H1 (cell line): Measurements from ENCODE around the gene HSPBP1. TPM values are rescaled to one million over a fixed set of nuclear protein-coding genes. Genes with fewer than 3 reads are reported as not detected.

Source experiments
- CTCF ChIA-PET: fragments of 300-600 bp; sonication (Branson Sonifier 250); formaldehyde crosslinking; loops from one replicate; lab custom pipeline; 2021; ENCODE audit not compliant: partially characterized antibody; lab: Charles Lee
- POLR2A ChIA-PET: fragments of 300-600 bp; sonication (Branson Sonifier 250); formaldehyde crosslinking; loops from one replicate; lab custom pipeline; 2021; ENCODE audit warnings: inconsistent platforms; ENCODE audit not compliant: partially characterized antibody; lab: Charles Lee
- DNase-seq, 2 experiments: peaks; one replicate each; pipeline versions ENCODE4 v3.0.0 to v3.0.0-alpha.2; 2010 to 2022; ENCODE audit warnings: low spot score in 2 of 2, low read depth in 1 of 2, mixed read lengths in 1 of 2
- FAIRE-seq: peaks from 2 replicates; lab custom pipeline; 2011; peaks lifted over from hg19 to GRCh38; lab: Jason Lieb, UNC
- H2AFZ ChIP-seq: 2 replicates; pipeline ENCODE4 v1.8.1; 2012; ENCODE audit warnings: low read length, inconsistent platforms
- H2AK5ac ChIP-seq: 2 replicates; pipeline ENCODE4 v1.6.1; 2013; ENCODE audit warnings: low read depth, low read length
- H2BK120ac ChIP-seq: replicated peaks from 2 replicates; pipeline ENCODE3; 2013; ENCODE audit warnings: low read depth, low read length, inconsistent platforms
- H2BK12ac ChIP-seq: 2 replicates; pipeline ENCODE4 v1.6.1; 2013; ENCODE audit warnings: low read depth, low read length
- H2BK15ac ChIP-seq: 2 replicates; pipeline ENCODE4 v1.6.1; 2013; ENCODE audit warnings: low read length
- H2BK20ac ChIP-seq: 2 replicates; pipeline ENCODE4 v1.6.1; 2013; ENCODE audit warnings: low read length
- H2BK5ac ChIP-seq: 2 replicates; pipeline ENCODE4 v1.6.1; 2013; ENCODE audit warnings: low read depth, low read length
- H3K14ac ChIP-seq: 2 replicates; pipeline ENCODE4 v1.6.1; 2013; ENCODE audit warnings: inconsistent platforms; ENCODE audit not compliant: insufficient read length
- H3K18ac ChIP-seq: 2 replicates; pipeline ENCODE4 v1.6.1; 2013; ENCODE audit warnings: low read length; ENCODE audit errors: extremely low read depth
- H3K23ac ChIP-seq: 2 replicates; pipeline ENCODE4 v1.6.1; 2013; ENCODE audit warnings: inconsistent platforms; ENCODE audit not compliant: insufficient read length
- H3K23me2 ChIP-seq: 2 replicates; pipeline ENCODE4 v1.6.1; 2013; ENCODE audit warnings: low read depth, low read length
- H3K27ac ChIP-seq: 2 replicates; pipeline ENCODE4 v1.6.1; 2011; ENCODE audit warnings: low read depth, low read length, inconsistent platforms
- H3K27me3 ChIP-seq, 4 experiments: replicated peaks in 1 of 4; 1 replicate in 1 of 4; 2 replicates in 3 of 4; pipeline versions ENCODE4 v1.6.1 to v1.8.1; 2011 to 2013; ENCODE audit warnings: low read length in 3 of 4, mild to moderate bottlenecking in 3 of 4, inconsistent platforms in 2 of 4, mixed read lengths in 2 of 4, moderate library complexity in 1 of 4; ENCODE audit not compliant: control insufficient read depth in 3 of 4, insufficient read depth in 3 of 4; ENCODE audit errors: extremely low read depth in 1 of 4
- H3K36me3 ChIP-seq, 4 experiments: 2 replicates each; pipeline versions ENCODE4 v1.6.1 to v1.8.1; 2011 to 2013; ENCODE audit warnings: mild to moderate bottlenecking in 4 of 4, low read length in 3 of 4, moderate library complexity in 2 of 4, control low read depth in 1 of 4, inconsistent platforms in 1 of 4; ENCODE audit not compliant: insufficient read depth in 4 of 4, control insufficient read depth in 2 of 4
- H3K4ac ChIP-seq: replicated peaks from 2 replicates; pipeline ENCODE3; 2013; ENCODE audit warnings: low read length, low read depth, mixed read lengths, inconsistent platforms; ENCODE audit not compliant: insufficient read length
- H3K4me1 ChIP-seq, 4 experiments: replicated peaks in 1 of 4; 1 replicate in 1 of 4; 2 replicates in 3 of 4; pipeline versions ENCODE4 v1.6.1 to v1.8.1; 2011 to 2013; ENCODE audit warnings: low read length in 3 of 4, inconsistent platforms in 2 of 4, mixed read lengths in 1 of 4; ENCODE audit not compliant: insufficient read depth in 4 of 4, control insufficient read depth in 3 of 4
- H3K4me2 ChIP-seq, 2 experiments: 2 replicates each; pipeline versions ENCODE4 v1.6.1 to v1.8.1; 2011 to 2013; ENCODE audit warnings: low read depth in 2 of 2, low read length in 2 of 2, control low read depth in 1 of 2, inconsistent platforms in 1 of 2, mild to moderate bottlenecking in 1 of 2; ENCODE audit not compliant: insufficient read depth in 1 of 2
- H3K4me3 ChIP-seq, 4 experiments: fragments of 200-600, 300-600 bp in 1 of 4; sonication (generic), shearing (Covaris generic), sonication (Bioruptor Twin) in 1 of 4; 2 replicates each; pipeline versions ENCODE4 v1.5.1 to v1.8.1; 2011 to 2016; ENCODE audit warnings: low read length in 4 of 4, low read depth in 3 of 4, control low read depth in 2 of 4, inconsistent platforms in 2 of 4, mild to moderate bottlenecking in 2 of 4, mixed read lengths in 1 of 4, moderate library complexity in 1 of 4; ENCODE audit not compliant: insufficient read depth in 2 of 4; ENCODE audit errors: extremely low read depth in 1 of 4
- H3K56ac ChIP-seq: replicated peaks from 2 replicates; pipeline ENCODE3; 2013; ENCODE audit warnings: low read depth, mild to moderate bottlenecking, mixed read lengths, low read length, inconsistent platforms; ENCODE audit not compliant: insufficient read length
- H3K79me1 ChIP-seq: 2 replicates; pipeline ENCODE4 v1.6.1; 2013; ENCODE audit warnings: low read depth, low read length, control low read depth
- H3K79me2 ChIP-seq, 2 experiments: 2 replicates each; pipeline versions ENCODE4 v1.6.1 to v1.8.1; 2012 to 2013; ENCODE audit warnings: low read length in 2 of 2, mild to moderate bottlenecking in 2 of 2, inconsistent platforms in 1 of 2; ENCODE audit not compliant: insufficient read depth in 2 of 2, control insufficient read depth in 1 of 2
- H3K9ac ChIP-seq, 4 experiments: replicated peaks in 1 of 4; 1 replicate in 1 of 4; 2 replicates in 3 of 4; pipeline versions ENCODE4 v1.6.1 to v1.8.1; 2011 to 2013; ENCODE audit warnings: low read depth in 3 of 4, low read length in 3 of 4, control low read depth in 2 of 4, mild to moderate bottlenecking in 2 of 4, moderate library complexity in 2 of 4, inconsistent platforms in 1 of 4; ENCODE audit errors: extremely low read depth in 1 of 4
- H3K9me3 ChIP-seq, 2 experiments: 2 replicates each; pipeline versions ENCODE4 v1.6.1 to v1.8.1; 2012 to 2013; ENCODE audit warnings: mild to moderate bottlenecking in 2 of 2, moderate library complexity in 2 of 2, control low read depth in 1 of 2, inconsistent platforms in 1 of 2, low read depth in 1 of 2, low read length in 1 of 2, mixed read lengths in 1 of 2; ENCODE audit not compliant: insufficient read depth in 2 of 2
- H4K20me1 ChIP-seq, 2 experiments: replicated peaks in 1 of 2; 2 replicates each; pipeline versions ENCODE3 to v1.8.1; 2011 to 2013; ENCODE audit warnings: inconsistent platforms in 2 of 2, low read length in 2 of 2, mild to moderate bottlenecking in 1 of 2; ENCODE audit not compliant: insufficient read depth in 2 of 2, control insufficient read depth in 1 of 2
- H4K5ac ChIP-seq: 2 replicates; pipeline ENCODE4 v1.6.1; 2013; ENCODE audit warnings: low read length, low read depth, mixed read lengths, inconsistent platforms; ENCODE audit not compliant: insufficient read length
- H4K8ac ChIP-seq: 2 replicates; pipeline ENCODE4 v1.8.0; 2013; ENCODE audit warnings: mild to moderate bottlenecking, moderate library complexity, low read length, inconsistent platforms; ENCODE audit not compliant: insufficient read depth; ENCODE audit errors: extremely low read depth
- H4K91ac ChIP-seq: replicated peaks from 2 replicates; pipeline ENCODE3; 2013; ENCODE audit warnings: low read length, mixed read lengths, inconsistent platforms; ENCODE audit not compliant: insufficient read length
- POLR2A ChIP-seq, 2 experiments: IDR thresholded peaks; 1 replicate in 1 of 2; 2 replicates in 1 of 2; pipeline ENCODE4 v1.6.1; 2011; ENCODE audit warnings: low read depth in 2 of 2, low read length in 2 of 2, mild to moderate bottlenecking in 2 of 2; ENCODE audit errors: control extremely low read depth in 1 of 2
- SIRT6 ChIP-seq: IDR thresholded peaks from one replicate; pipeline ENCODE4 v1.7.1; 2012; ENCODE audit warnings: low read length, inconsistent platforms
- WGBS, 2 experiments: shearing (Covaris generic) in 1 of 2; methylation state at CpG; one replicate each; pipeline versions ENCODE4 v1.1.6 to v1.1.7; 2013 to 2015; ENCODE audit warnings: low lambda C conversion rate in 2 of 2, mixed read lengths in 2 of 2, inconsistent platforms in 1 of 2, low coverage in 1 of 2, missing lambda C conversion rate in 1 of 2; ENCODE audit not compliant: insufficient replicate concordance in 2 of 2, insufficient coverage in 1 of 2, insufficient read length in 1 of 2; ENCODE audit errors: extremely low coverage in 1 of 2, missing lambda C conversion rate in 1 of 2; 5-methylcytosine and 5-hydroxymethylcytosine counted together
- polyA plus RNA-seq, 7 experiments: library from polyadenylated mRNA; depleted of rRNA in 3 of 7; stranded (reverse) in 5 of 7; unstranded in 2 of 7; fragments of >200 nt in 5 of 7; fragments of 200-250 nt in 2 of 7; gene quantifications; 1 replicate in 5 of 7; 2 replicates in 1 of 7; 4 replicates in 1 of 7; pipeline versions ENCODE4 v1.2.1 to v1.2.3, GENCODE V29; 2011 to 2013; ENCODE audit warnings: missing spikeins in 2 of 7, mixed read lengths in 2 of 7
- total RNA-seq: library from RNA; stranded (reverse); fragmentation: NEBNext Ultra II Directional; extraction: Animal tissue kit (Norgen Biotek cat#: 25700); gene quantifications from 2 replicates; pipeline ENCODE4 v1.2.1, GENCODE V29; 2021

Gene HSPBP1
- total and polyA plus RNA-seq, 2 of the 8 experiments (the other 6 are each of a cell fraction or from before 2014, with no cell fraction given), result 63.4 to 100 TPM

DNA sequence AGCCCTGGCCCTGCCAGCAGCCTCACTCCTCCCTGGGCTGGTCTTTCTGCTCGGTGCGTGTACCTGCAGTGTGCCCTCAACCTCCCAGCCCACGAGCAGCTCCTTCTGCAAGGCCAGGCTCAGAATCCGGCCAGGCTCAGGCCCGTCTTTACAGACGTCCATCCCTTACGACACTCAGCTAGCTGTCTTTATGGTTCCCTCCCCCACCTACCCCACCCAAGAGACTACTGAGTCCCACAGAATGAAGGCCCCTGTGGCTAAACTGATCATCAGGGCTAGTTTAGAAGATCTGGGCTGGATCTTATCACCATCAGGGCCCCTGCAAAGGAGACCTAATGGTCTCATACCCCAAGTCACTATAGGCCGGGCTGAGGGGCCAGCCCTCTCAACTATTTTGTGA lies 34.5 kb upstream of the HSPBP1 start:
- ChIA-PET POLR2A (interaction anchor here (1.0 to 3.1 kb wide), 10 partner anchors 7 to 86 kb away, joined by 3 to 23 read pairs (median 4); partner anchors contain the start of genes KMT5C and RPL28), CTCF (interaction anchor here (1.6 to 5.1 kb wide), 4 partner anchors 12 to 103 kb away, joined by 4 to 33 read pairs (median 9); no protein-coding TSS in a partner anchor)
- Histone ChIP-seq H3K56ac (no peak overlapping the region), H2BK12ac (no peak overlapping the region), H2AFZ (no peak overlapping the region), H3K23me2 (no peaks in the 10 kb centered on the region), H3K79me2 (no peaks in the 10 kb centered on the region), H4K20me1 (no peaks in the 10 kb centered on the region), H2AK5ac (no peak overlapping the region), H2BK5ac (no peak overlapping the region), H3K36me3 (peaks cover 5 to 11% (median 7%) of the 10 kb centered on the region in 4 experiments), H3K27ac (no peak overlapping the region), H4K91ac (no peak overlapping the region), H2BK20ac (no peak overlapping the region), H3K4ac (no peak overlapping the region), H3K23ac (no peak overlapping the region), H3K14ac (no peak overlapping the region), H3K18ac (no peak overlapping the region), H3K27me3 (no peaks in the 10 kb centered on the region), H3K9me3 (no peaks in the 10 kb centered on the region), H3K79me1 (no peaks in the 10 kb centered on the region), H2BK15ac (no peak overlapping the region), H3K4me2 (no peak overlapping the region), H4K8ac (no peak overlapping the region), H3K9ac (no peak overlapping the region), H3K4me1 (no peaks in the 10 kb centered on the region), H3K4me3 (no peak overlapping the region), H4K5ac (no peak overlapping the region), H2BK120ac (no peak overlapping the region)
- DNase-seq (no peak), FAIRE-seq (no peak)
- WGBS, 2 experiments, result 80% methylated on average over 8 of the region's 8 CpGs; no CpG with 5 or more reads in 1 of the 2 experiments
- 0 out of 3 replicates have a peak, but pooled peaks of 1 of the 2 experiments have one; percentile 29 for TF ChIP-seq POLR2A (IDR thresholded peaks at IDR 0.05; ENCODE audit: control extremely low read depth in 1 of 2, low read depth in 2 of 2, low read length in 2 of 2)
- no peak for TF ChIP-seq SIRT6
